Brain microvascular endothelial cell (primary cell): ENCODE measurements around the gene DHDDS.

ENCODE experiments used
- DNase-seq: peaks from one replicate; pipeline ENCODE4 v3.0.0-alpha.2; 2020
- H3K27ac ChIP-seq: fragments of 250-450 bp; sonication (Bioruptor Pico); 2 replicates; pipeline ENCODE4 v1.5.1; 2020; ENCODE audit warnings: mild to moderate bottlenecking, moderate library complexity
- H3K27me3 ChIP-seq: fragments of 250-450 bp; sonication (Bioruptor Pico); replicated peaks from 2 replicates; pipeline ENCODE4 v1.5.1; 2020; ENCODE audit warnings: mild to moderate bottlenecking
- H3K36me3 ChIP-seq: fragments of 250-450 bp; sonication (Bioruptor Pico); replicated peaks from 2 replicates; pipeline ENCODE4 v1.5.1; 2020; ENCODE audit warnings: mild to moderate bottlenecking
- H3K4me3 ChIP-seq: 2 replicates; pipeline ENCODE4 v1.5.1; 2011; ENCODE audit warnings: low read depth, mild to moderate bottlenecking, control low read depth, low read length, moderate library complexity
- CTCF ChIP-seq: IDR thresholded peaks from 2 replicates; pipeline ENCODE4 v1.5.1; 2011; ENCODE audit warnings: low read depth, mild to moderate bottlenecking, moderate library complexity, low read length, control low read depth, inconsistent platforms; ENCODE audit errors: missing control alignments
- in situ Hi-C: cut with HindIII; loops from 2 replicates; pipeline ENCODE4 v1.10.0; 2017; ENCODE audit warnings: low sequenced_read_pairs, low pct_ligation_motif_present

Gene DHDDS

DNA sequence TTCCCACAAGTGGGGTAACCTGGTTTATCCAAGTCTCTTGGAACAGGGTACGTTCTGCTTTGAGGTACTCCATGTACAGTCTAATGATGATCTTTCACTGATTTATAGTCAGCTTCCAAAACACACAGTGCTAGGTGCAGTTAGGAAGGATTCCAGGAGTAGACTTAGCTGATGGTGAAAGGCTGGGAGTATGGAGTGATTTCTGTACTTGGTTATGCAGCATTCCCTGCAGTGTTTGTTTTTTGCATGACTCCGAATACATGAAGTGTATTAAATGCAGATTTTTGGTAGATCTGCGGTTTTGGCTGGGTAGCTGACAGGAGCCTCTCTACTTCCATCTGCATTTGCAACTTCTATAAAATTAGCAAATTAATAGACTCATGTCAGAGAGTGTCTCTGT lies 43.9 kb downstream of the DHDDS start:
- in situ Hi-C loops: no loop called here
- Histone ChIP-seq H3K27me3 (no peaks in the 10 kb centered on the region), H3K27ac (no peak overlapping the region), H3K36me3 (peaks cover 30% of the 10 kb centered on the region), H3K4me3 (no peak overlapping the region)
- DNase-seq: no peak
- TF ChIP-seq CTCF: no peak

GRCh38 chr1:26476958-26477357 lies 44.8 kb downstream of the DHDDS start:
- no peak for TF ChIP-seq CTCF
- H3K4me3 ChIP-seq: no peak overlapping the region
- no peaks in the 10 kb centered on the region for H3K27me3 ChIP-seq
- no peak overlapping the region for H3K27ac ChIP-seq
- in situ Hi-C loops: no loop called here
- H3K36me3 ChIP-seq: peaks cover 30% of the 10 kb centered on the region
- no peak for DNase-seq

- Histone ChIP-seq H3K36me3 (peaks cover 30% of the 10 kb centered on the region), H3K4me3 (no peak overlapping the region), H3K27ac (no peak overlapping the region), H3K27me3 (no peaks in the 10 kb centered on the region)
- DNase-seq: no peak
- no peak for TF ChIP-seq CTCF
- in situ Hi-C loops: no loop called here
Measured at GRCh38 chr1:26477446-26478152, 45.5 kb downstream of the DHDDS start.

GRCh38 chr1:26478159-26478558 lies 46.0 kb downstream of the DHDDS start:
- no peak for TF ChIP-seq CTCF
- no peak for DNase-seq
- Histone ChIP-seq H3K36me3 (peaks cover 30% of the 10 kb centered on the region), H3K27me3 (no peaks in the 10 kb centered on the region), H3K4me3 (no peak overlapping the region), H3K27ac (no peak overlapping the region)
- in situ Hi-C loops: no loop called here

- no peak for DNase-seq
- no peak overlapping the region for H3K27ac ChIP-seq
- in situ Hi-C loops: no loop called here
- H3K27me3 ChIP-seq: no peaks in the 10 kb centered on the region
- peaks cover 25% of the 10 kb centered on the region for H3K36me3 ChIP-seq
- no peak for TF ChIP-seq CTCF
- H3K4me3 ChIP-seq: no peak overlapping the region
Measured at GRCh38 chr1:26478988-26479387, 46.9 kb downstream of the DHDDS start.

- no peak for DNase-seq
- Histone ChIP-seq H3K4me3 (no peak overlapping the region), H3K36me3 (peaks cover 2% of the 10 kb centered on the region), H3K27ac (no peak overlapping the region), H3K27me3 (no peaks in the 10 kb centered on the region)
- in situ Hi-C loops: no loop called here
- no peak for TF ChIP-seq CTCF
Measured at GRCh38 chr1:26482921-26483320, 50.8 kb downstream of the DHDDS start.
